ENCODE results near the gene BCAR3. TPM values are rescaled to one million over a fixed set of nuclear protein-coding genes. Genes with fewer than 3 reads are reported as not detected.

BCAR3 gene
- total and polyA plus RNA-seq, 2 donors from 2014 or later: 25.4 to 28.4 TPM

DNA sequence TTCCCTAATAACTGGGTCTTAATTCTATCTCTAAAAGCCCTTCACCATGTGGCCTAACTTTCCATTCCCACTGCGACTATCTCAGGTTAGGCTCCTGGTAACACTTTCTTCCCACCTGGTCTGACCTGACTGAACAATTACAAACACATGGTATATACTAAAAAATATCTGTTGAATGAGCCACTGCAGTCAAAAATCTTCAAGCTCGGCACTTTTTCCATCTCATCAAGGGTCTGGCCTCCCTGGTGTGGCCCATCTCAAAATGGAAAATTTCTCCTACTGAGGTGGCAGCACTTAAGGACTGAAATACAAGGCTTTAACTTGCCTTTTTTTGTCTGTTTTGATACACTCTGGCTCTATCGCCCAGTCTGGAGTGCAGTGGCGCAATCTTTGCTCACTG is 48.3 kb downstream of the BCAR3 start:
- FAIRE-seq: no peak
- intact Hi-C loops (cut with DNase I): loop anchor here (5.0 kb wide), 1 partner anchor 179 kb away; no protein-coding TSS in a partner anchor

DNA sequence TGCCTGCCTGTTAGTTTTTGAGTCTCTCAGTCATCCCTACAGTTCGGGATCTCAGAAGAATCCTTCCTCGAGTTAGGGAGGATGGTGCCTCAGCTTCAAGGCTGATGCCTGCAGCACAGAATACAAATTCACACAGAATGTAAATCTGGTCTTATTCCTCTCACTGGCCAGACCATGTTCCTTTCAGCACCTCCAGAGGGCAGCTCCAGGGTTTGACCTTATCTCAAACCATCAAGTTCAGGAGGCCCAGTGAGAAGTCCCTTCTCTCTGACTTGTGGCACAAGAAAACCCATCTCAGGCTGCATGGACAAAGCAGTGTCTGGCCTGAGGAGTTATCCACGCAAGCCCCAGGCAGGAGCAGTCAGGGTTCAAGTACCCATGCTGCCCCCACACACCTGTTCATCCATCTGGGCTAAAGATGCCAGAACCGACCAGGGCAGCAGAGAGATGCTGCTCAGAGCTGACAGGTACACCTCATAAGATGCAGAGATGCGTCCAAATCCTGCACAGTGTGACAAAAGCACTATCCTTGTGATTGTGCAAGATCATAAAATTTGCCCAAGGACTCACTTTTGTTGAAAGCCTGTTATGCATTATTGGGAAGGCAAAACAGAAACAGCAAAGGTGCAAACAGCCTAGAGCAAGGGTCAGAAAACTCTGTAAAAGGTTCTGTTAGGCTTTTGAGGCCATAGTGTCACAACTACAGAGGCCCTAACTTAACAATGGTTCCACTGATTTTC is 49.8 kb downstream of the BCAR3 start:
- Histone ChIP-seq H3K27ac (ENCODE audit: low read depth in 2 of 2, low read length in 2 of 2) (no peak overlapping the region), H3K36me3 (ENCODE audit: control insufficient read depth in 2 of 3, insufficient read depth in 3 of 3, low read length in 3 of 3) (no peaks in the 10 kb centered on the region), H3K9ac (ENCODE audit: low read length in 3 of 3) (no peak overlapping the region), H3K9me3 (ENCODE audit: control insufficient read depth in 2 of 3, insufficient read depth in 1 of 3, low read length in 3 of 3) (no peaks in the 10 kb centered on the region), H3K27me3 (ENCODE audit: control insufficient read depth, insufficient read depth, low read length) (no peaks in the 10 kb centered on the region), H3K4me1 (ENCODE audit: control insufficient read depth in 2 of 3, insufficient read depth in 2 of 3, low read depth in 1 of 3, low read length in 3 of 3) (peaks cover 0 to 5% (median 4%) of the 10 kb centered on the region in 3 donors), H3K4me3 (ENCODE audit: low read length in 3 of 3) (no peak overlapping the region)
- FAIRE-seq (no peak), DNase-seq (no peak)
- intact Hi-C loops (cut with DNase I): loop anchor here (5.0 kb wide), 1 partner anchor 181 kb away; no protein-coding TSS in a partner anchor
- TF ChIP-seq, protein P1, sequence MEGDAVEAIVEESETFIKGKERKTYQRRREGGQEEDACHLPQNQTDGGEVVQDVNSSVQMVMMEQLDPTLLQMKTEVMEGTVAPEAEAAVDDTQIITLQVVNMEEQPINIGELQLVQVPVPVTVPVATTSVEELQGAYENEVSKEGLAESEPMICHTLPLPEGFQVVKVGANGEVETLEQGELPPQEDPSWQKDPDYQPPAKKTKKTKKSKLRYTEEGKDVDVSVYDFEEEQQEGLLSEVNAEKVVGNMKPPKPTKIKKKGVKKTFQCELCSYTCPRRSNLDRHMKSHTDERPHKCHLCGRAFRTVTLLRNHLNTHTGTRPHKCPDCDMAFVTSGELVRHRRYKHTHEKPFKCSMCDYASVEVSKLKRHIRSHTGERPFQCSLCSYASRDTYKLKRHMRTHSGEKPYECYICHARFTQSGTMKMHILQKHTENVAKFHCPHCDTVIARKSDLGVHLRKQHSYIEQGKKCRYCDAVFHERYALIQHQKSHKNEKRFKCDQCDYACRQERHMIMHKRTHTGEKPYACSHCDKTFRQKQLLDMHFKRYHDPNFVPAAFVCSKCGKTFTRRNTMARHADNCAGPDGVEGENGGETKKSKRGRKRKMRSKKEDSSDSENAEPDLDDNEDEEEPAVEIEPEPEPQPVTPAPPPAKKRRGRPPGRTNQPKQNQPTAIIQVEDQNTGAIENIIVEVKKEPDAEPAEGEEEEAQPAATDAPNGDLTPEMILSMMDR (IDR thresholded peaks at IDR 0.05; ENCODE audit: borderline replicate concordance, extremely low read depth, insufficient read depth): peak; percentile 21

More for the DNA sequence above, 48.3 kb downstream of the BCAR3 start:
- no peaks in the 10 kb centered on the region for H3K9me3 ChIP-seq (ENCODE audit: control insufficient read depth in 2 of 3, insufficient read depth in 1 of 3, low read length in 3 of 3)
- H3K27me3 ChIP-seq (ENCODE audit: control insufficient read depth, insufficient read depth, low read length): no peaks in the 10 kb centered on the region
- H3K4me3 ChIP-seq (ENCODE audit: low read length in 3 of 3): no peak overlapping the region
- H3K4me1 ChIP-seq (ENCODE audit: control insufficient read depth in 2 of 3, insufficient read depth in 2 of 3, low read depth in 1 of 3, low read length in 3 of 3): peaks cover 0 to 5% (median 4%) of the 10 kb centered on the region in 3 donors
- TF ChIP-seq, protein P1 (IDR thresholded peaks at IDR 0.05; ENCODE audit: borderline replicate concordance, extremely low read depth, insufficient read depth): no peak
- DNase-seq: no peak
- no peak overlapping the region for H3K27ac ChIP-seq (ENCODE audit: low read depth in 2 of 2, low read length in 2 of 2)
- no peaks in the 10 kb centered on the region for H3K36me3 ChIP-seq (ENCODE audit: control insufficient read depth in 2 of 3, insufficient read depth in 3 of 3, low read length in 3 of 3)
- no peak overlapping the region for H3K9ac ChIP-seq (ENCODE audit: low read length in 3 of 3)

DNA sequence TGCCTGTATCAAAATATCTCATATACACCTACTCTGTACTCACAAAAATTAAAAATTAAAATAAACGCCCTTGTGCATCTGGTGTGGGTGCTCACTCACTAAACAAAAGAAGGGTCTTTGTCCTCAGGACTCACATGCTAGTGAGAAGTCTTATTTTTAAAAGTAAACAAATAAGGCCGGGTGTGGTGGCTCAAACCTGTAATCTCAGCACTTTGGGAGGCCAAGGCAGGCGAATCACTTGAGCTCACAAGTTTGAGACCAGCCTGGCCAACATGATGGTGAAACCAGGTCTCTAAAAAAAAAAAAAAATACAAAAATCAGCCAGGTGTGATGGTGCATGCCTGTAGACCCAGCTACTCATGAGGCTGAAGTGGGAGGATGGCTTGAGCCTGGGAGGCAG is 51.5 kb downstream of the BCAR3 start:
- FAIRE-seq: no peak
- H3K9ac ChIP-seq (ENCODE audit: low read length in 3 of 3): no peak overlapping the region
- H3K27ac ChIP-seq (ENCODE audit: low read depth in 2 of 2, low read length in 2 of 2): no peak overlapping the region
- no peak overlapping the region for H3K4me3 ChIP-seq (ENCODE audit: low read length in 3 of 3)
- H3K4me1 ChIP-seq (ENCODE audit: control insufficient read depth in 2 of 3, insufficient read depth in 2 of 3, low read depth in 1 of 3, low read length in 3 of 3): peaks cover 0 to under 1% (median 0%) of the 10 kb centered on the region in 3 donors
- TF ChIP-seq, protein P1 (IDR thresholded peaks at IDR 0.05; ENCODE audit: borderline replicate concordance, extremely low read depth, insufficient read depth): no peak
- no peaks in the 10 kb centered on the region for H3K27me3 ChIP-seq (ENCODE audit: control insufficient read depth, insufficient read depth, low read length)
- H3K9me3 ChIP-seq (ENCODE audit: control insufficient read depth in 2 of 3, insufficient read depth in 1 of 3, low read length in 3 of 3): no peaks in the 10 kb centered on the region
- DNase-seq: no peak
- intact Hi-C loops (cut with DNase I): loop anchor here (5.0 kb wide), 1 partner anchor 182 kb away; no protein-coding TSS in a partner anchor
- H3K36me3 ChIP-seq (ENCODE audit: control insufficient read depth in 2 of 3, insufficient read depth in 3 of 3, low read length in 3 of 3): no peaks in the 10 kb centered on the region

Measured in kidney (tissue), 14 donors.